D721Med (cell line): ENCODE measurements around the gene CFAP298.
"Not testable (repeated sequence)": the region's sequence is repeated elsewhere in the genome, so short reads cannot be mapped to it uniquely, and the experiment has no call there.

Experiments used
- DNase-seq: peaks from one replicate; pipeline ENCODE4 v3.0.0; 2011; ENCODE audit warnings: low spot score; ENCODE audit not compliant: insufficient read length
- FAIRE-seq: peaks from 2 replicates; lab custom pipeline; 2011; peaks lifted over from hg19 to GRCh38; lab: Jason Lieb, UNC
- CTCF ChIP-seq: IDR thresholded peaks from 2 replicates; pipeline ENCODE4 v1.5.1; 2012; ENCODE audit warnings: mild to moderate bottlenecking, control low read depth; ENCODE audit not compliant: insufficient read depth; ENCODE audit errors: missing control alignments

CFAP298 gene

GRCh38 chr21:32641710-32642698 lies 29.8 kb upstream of the CFAP298 start:
- TF ChIP-seq CTCF: no peak
- FAIRE-seq: no peak
- no peak for DNase-seq

- DNase-seq (no peak), FAIRE-seq (no peak)
- TF ChIP-seq CTCF: no peak
Measured at GRCh38 chr21:32626621-32627196, 14.5 kb upstream of the CFAP298 start.

DNA sequence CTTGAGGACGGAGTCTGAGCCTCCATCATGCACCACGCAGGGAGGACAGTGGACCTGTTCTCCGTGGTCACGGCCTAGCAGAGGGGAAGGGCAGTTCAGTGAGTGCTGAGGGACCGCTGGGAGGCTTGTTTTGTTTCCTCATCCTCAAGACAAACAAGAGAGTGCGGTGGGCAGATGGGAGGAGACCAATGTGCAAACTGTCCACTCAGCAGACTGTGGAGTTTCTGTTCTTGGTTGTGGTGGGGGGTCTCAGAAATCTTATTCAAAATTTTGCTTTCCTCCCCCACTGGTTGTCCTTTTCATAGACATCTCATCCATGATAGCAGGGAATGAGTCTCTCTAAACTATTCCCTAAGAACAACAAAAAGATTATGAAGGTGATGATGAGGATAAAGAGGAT lies 6.0 kb upstream of the CFAP298 start:
- not testable (repeated sequence) for FAIRE-seq, DNase-seq

DNA sequence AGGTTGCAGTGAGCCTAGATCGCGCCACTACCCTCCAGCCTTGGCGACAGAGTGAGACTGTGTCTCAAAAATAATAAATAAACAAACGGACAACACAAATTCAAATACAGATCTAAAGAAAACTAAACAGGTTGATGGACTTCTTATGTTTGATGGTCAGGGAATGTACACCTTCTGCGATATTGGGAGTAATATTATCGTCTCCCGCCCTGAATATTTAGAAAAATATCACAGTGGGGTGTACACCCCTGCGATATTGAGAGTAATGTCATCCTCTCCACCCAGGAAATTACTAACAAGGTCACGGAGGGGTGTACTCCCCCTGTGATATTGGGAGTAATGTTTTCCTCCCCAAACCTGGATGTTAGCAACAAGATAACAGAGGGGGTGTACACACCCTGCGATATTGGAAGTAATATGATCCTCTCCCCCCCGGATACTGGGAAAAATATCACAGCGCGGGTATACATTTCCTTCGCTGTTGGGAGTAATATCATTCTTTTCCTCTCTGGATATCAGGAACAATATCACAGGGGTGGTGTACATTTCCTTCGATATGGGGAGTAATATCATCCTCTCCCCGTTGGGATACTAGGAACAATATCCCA lies 1.4 kb upstream of the CFAP298 start:
- DNase-seq (no peak), FAIRE-seq (no peak)
- TF ChIP-seq CTCF: no peak

DNA sequence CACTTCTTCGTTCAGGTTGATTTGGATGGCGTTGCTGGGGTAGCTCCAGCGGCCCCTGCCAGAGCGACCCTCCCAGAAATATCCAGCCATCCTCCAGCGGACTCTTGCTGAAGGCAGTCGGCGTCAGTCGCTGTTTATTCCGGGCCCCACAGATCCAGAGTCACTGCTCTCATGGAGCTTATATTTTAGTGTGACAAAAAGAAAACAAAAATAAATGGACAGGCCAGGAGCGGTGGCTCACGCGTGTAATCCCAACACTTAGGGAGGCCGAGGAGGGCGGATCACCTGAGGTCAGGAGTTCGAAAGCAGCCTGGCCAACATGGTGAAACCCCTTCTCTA lies 791 bp upstream of the CFAP298 start:
- FAIRE-seq: no peak
- DNase-seq: no peak
- no peak for TF ChIP-seq CTCF

DNA sequence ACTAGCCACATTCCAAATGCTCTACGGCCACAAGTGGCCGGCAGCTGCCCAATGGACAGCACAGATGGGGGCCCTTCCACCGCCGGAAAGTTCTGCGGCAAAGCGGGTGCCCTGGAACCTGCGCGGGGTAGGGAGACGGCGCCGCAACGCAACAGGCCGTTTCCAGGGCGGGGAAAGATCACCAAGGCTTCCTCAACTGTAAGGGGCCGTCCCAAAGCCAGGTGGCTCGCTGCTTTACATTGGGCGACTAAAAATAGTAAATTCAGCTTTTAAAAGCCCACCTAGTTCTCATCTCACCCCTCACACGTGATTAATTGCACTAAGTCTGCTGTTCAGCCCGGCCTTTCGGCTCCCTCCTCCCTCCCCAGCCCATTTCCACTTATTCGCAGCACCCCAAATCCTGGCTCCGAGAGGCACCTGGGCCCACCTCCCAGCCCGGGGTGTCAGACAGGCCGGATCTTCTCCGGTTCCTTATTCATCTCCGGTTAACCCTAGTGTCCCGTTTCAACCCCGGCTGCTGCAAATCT lies 643 bp downstream of the CFAP298 start:
- DNase-seq: no peak
- FAIRE-seq: no peak
- TF ChIP-seq CTCF: no peak

GRCh38 chr21:32610940-32611339 lies 1.2 kb downstream of the CFAP298 start:
- not testable (repeated sequence) for FAIRE-seq, DNase-seq

- DNase-seq: no peak
- no peak for FAIRE-seq
- TF ChIP-seq CTCF: no peak
Measured at GRCh38 chr21:32608851-32609250, 3.3 kb downstream of the CFAP298 start.
